NOMO-1 (cell line): ENCODE data around the gene OSBPL3.
"Not testable (repeated sequence)": the region's sequence is repeated elsewhere in the genome, so short reads cannot be mapped to it uniquely, and the experiment has no call there.

Experiments used
- DNase-seq, 2 experiments: peaks; one replicate each; lab custom pipeline; 2025; ENCODE audit not compliant: unreplicated experiment in 2 of 2; lab: John Stamatoyannopoulos, UW

The OSBPL3 gene, protein sequence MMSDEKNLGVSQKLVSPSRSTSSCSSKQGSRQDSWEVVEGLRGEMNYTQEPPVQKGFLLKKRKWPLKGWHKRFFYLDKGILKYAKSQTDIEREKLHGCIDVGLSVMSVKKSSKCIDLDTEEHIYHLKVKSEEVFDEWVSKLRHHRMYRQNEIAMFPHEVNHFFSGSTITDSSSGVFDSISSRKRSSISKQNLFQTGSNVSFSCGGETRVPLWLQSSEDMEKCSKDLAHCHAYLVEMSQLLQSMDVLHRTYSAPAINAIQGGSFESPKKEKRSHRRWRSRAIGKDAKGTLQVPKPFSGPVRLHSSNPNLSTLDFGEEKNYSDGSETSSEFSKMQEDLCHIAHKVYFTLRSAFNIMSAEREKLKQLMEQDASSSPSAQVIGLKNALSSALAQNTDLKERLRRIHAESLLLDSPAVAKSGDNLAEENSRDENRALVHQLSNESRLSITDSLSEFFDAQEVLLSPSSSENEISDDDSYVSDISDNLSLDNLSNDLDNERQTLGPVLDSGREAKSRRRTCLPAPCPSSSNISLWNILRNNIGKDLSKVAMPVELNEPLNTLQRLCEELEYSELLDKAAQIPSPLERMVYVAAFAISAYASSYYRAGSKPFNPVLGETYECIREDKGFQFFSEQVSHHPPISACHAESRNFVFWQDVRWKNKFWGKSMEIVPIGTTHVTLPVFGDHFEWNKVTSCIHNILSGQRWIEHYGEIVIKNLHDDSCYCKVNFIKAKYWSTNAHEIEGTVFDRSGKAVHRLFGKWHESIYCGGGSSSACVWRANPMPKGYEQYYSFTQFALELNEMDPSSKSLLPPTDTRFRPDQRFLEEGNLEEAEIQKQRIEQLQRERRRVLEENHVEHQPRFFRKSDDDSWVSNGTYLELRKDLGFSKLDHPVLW

DNA sequence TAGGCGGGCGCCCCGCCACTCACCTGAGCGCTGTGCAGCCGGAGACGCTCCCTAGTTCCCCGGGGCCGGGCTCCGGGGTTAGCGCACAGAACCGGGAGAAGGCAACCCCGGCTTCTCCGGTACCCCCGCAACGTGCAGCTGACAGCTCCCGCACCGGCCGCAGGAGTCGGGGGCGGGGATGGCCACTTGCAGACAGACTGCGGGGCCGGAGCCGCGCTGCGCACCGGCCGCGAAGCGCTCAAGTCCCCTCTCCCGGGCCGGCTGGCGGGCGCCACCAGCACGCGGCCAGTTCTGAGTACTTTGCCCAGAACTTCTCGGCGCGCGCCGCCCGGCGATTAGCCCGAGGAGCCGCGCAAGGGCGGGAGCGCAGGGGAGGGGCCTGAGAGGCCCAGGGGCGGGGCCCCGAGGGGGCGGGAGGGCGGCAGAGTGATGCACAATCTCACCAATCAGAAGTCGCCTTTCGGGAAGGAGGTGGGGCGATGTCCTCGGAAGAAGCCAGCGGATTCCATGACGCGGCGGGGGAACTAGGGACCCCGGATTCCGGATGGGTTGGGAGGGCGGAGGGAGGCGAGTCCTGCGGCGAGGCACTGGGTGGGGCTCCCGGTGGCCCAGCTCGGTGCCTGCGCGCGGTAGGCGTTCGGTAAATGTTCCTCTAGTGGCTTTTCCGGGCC lies at the start of gene OSBPL3:
OSBPL3 (minus strand) TSS at position 316 of the 671 bp plus-strand sequence. CDS start 87,706 bp downstream, outside the sequence.
- DNase-seq: peak; percentile 71 to 85

GRCh38 chr7:25029075-25029474 lies 49.1 kb upstream of the OSBPL3 start:
- no peak for DNase-seq

- DNase-seq: no peak
Measured at GRCh38 chr7:25028370-25029021, 48.5 kb upstream of the OSBPL3 start.

DNA sequence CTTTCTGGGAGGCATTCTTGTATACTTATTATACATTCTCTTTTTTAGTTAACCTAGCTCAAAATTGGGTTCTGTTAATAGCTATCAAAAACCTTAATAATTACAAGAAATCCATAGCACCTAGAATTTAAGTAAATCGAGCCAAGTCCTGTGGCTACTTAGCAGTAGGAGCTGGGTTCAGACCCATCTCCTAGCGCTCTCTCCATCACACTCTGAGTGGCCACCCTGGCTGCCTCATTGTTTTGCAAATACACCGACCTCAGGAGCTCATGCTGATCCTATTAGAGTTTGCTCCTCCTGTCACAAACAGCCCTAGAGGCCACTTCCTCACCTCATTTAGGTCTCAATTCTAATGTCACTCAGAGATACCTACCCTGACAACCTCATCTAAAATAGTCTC lies 46.2 kb upstream of the OSBPL3 start:
- DNase-seq: no peak

GRCh38 chr7:25025218-25025671 lies 45.3 kb upstream of the OSBPL3 start:
- no peak for DNase-seq

- DNase-seq: no peak
Measured at GRCh38 chr7:25024066-25024465, 44.1 kb upstream of the OSBPL3 start.

- not testable (repeated sequence) for DNase-seq
Measured at GRCh38 chr7:25017671-25018070, 37.7 kb upstream of the OSBPL3 start.

GRCh38 chr7:25014756-25015155 lies 34.8 kb upstream of the OSBPL3 start:
- no peak for DNase-seq

- DNase-seq: not testable (repeated sequence)
Measured at GRCh38 chr7:25012710-25013109, 32.7 kb upstream of the OSBPL3 start.

GRCh38 chr7:25012254-25012653 lies 32.3 kb upstream of the OSBPL3 start:
- DNase-seq: peak in 1 of 2 experiments; percentile 8

GRCh38 chr7:25009257-25009656 lies 29.3 kb upstream of the OSBPL3 start:
- DNase-seq: no peak

DNA sequence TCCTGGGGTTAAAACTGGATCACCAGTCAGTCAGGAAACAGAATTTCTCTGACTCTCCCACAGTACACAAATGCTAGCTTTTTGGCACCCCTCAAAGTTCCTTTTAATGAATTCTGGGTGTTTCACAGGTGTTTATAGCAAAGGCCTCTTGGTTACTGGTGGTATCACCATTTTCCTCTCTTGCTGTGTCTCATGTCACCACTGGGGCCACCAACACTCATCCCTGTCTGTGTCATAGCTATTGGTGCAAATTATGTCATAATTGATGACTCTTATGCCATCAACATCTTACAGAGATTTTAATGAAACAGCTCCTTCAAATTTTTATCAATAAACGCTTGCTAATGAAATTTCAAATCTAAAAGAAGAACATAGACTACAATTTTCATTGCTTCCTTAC lies 27.7 kb upstream of the OSBPL3 start:
- no peak for DNase-seq

GRCh38 chr7:25006276-25006675 lies 26.3 kb upstream of the OSBPL3 start:
- DNase-seq: no peak

DNA sequence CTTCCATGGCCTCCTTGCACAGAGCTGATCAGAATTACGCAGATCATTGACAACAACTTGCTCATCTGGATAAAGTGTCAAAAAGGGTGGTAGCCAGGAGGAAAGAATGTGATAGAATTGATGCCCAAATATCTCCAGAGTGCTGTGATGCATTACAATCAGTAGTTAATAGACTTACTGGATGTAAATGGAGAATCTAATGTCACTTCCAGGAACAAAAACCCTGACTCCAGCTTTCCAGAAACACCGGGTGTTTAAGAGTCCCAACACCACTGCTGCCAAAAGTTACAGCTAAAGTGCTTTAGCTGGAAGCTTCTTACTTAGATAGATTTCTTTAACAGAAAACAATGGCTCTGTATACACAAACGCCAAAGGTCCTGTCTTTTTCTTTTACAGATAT lies 25.7 kb upstream of the OSBPL3 start:
- no peak for DNase-seq

GRCh38 chr7:25002786-25003185 lies 22.8 kb upstream of the OSBPL3 start:
- DNase-seq: no peak

DNA sequence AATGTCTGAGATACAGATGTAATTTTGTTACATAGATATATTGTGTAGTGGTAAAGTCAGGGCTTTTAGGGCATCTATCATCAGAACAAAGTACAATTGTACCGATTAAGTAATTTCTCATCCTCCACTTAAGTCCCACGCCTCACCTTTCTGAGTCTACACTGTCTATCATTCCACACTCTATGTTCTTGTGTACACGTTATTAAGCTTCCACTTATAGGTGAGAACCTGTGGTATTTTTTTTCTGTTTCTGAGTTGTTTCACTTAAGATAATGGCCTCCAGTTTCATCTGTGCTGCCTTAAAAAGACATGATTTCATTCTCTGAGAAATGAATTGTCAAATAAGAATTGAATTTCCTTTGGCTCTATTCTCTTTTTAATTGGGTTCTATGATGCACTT lies 15.5 kb upstream of the OSBPL3 start:
- no peak for DNase-seq

- DNase-seq: no peak
Measured at GRCh38 chr7:24992314-24992713, 12.3 kb upstream of the OSBPL3 start.

DNA sequence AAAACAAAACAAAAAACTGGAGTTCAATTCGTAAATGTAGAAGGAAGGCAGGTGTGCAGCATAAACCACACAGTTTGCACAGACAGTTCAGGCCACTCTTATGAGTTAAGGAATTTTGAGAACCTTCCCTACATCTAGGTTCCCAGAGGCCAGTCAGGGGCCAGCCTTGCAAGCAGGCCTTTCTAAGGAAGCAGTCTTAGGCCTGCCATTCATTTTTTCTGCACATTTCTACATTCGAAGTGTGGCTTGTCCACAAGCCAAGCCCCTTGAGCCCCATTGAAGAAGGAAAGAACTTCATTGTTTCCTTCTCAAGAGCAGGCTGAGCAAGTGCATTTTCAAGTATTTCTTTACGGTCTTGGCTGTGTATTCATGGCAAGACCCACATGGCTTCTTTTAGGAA lies 11.4 kb upstream of the OSBPL3 start:
- no peak for DNase-seq

- DNase-seq: no peak
Measured at GRCh38 chr7:24987331-24987842, 7.4 kb upstream of the OSBPL3 start.

GRCh38 chr7:24982917-24983316 lies 2.9 kb upstream of the OSBPL3 start:
- DNase-seq: no peak
